CD4-positive, alpha-beta T cell treated with Interleukin-17A for 1 hour (primary cell): ENCODE results near the gene PRKRA.
"Not testable (repeated sequence)": the region's sequence is repeated elsewhere in the genome, so short reads cannot be mapped to it uniquely, and the experiment has no call there.

Experiments
- DNase-seq: peaks from one replicate; pipeline ENCODE4 v3.0.0-alpha.2; 2020

Gene PRKRA

GRCh38 chr2:178413472-178414265, 37.3 kb downstream of the PRKRA start:
- DNase-seq = peak; percentile 75

- not testable (repeated sequence) for DNase-seq
These were observed 38.5 kb downstream of the PRKRA start for GRCh38 chr2:178412453-178412852.

- no peak for DNase-seq
These were observed 38.9 kb downstream of the PRKRA start for GRCh38 chr2:178412047-178412446.

GRCh38 chr2:178409261-178409660, 41.7 kb downstream of the PRKRA start:
- no peak for DNase-seq

GRCh38 chr2:178404368-178404767, 46.6 kb downstream of the PRKRA start:
- no peak for DNase-seq

GRCh38 chr2:178403671-178404306, 47.2 kb downstream of the PRKRA start:
- no peak for DNase-seq

- no peak for DNase-seq
These were observed 49.0 kb downstream of the PRKRA start for GRCh38 chr2:178401994-178402437.

- DNase-seq = peak; percentile 62
These were observed 53.9 kb downstream of the PRKRA start for GRCh38 chr2:178397002-178397605.

GRCh38 chr2:178395941-178396570, 54.9 kb downstream of the PRKRA start:
- DNase-seq = no peak

- no peak for DNase-seq
These were observed 55.7 kb downstream of the PRKRA start for GRCh38 chr2:178395295-178395694.

GRCh38 chr2:178394859-178395258, 56.1 kb downstream of the PRKRA start:
- DNase-seq = no peak

- no peak for DNase-seq
These were observed 58.8 kb downstream of the PRKRA start for GRCh38 chr2:178392215-178392614.

GRCh38 chr2:178391701-178392100, 59.3 kb downstream of the PRKRA start:
- no peak for DNase-seq

- no peak for DNase-seq
These were observed 62.7 kb downstream of the PRKRA start for GRCh38 chr2:178388287-178388686.

GRCh38 chr2:178386986-178387597, 63.9 kb downstream of the PRKRA start:
- DNase-seq = peak; percentile 5

- DNase-seq = no peak
These were observed 65.3 kb downstream of the PRKRA start for GRCh38 chr2:178385595-178386148.

- DNase-seq = no peak
These were observed 67.3 kb downstream of the PRKRA start for GRCh38 chr2:178383718-178384117.
